K562 (cell line): Measurements from ENCODE around the gene GRIK1. TPM values are rescaled to one million over a fixed set of nuclear protein-coding genes. Genes with fewer than 3 reads are reported as not detected.

Experiments used
- ATAC-seq: fragments of 200-7000 bp; cut with Tn5 transposase; 3 replicates; pipeline ENCODE4 v1.9.1; 2020; ENCODE audit warnings: moderate library complexity
- BruUV-seq: library from RNA; stranded (reverse); fragments of 400-500 nt; replicated peaks from 2 replicates; lab custom pipeline; 2021; lab: Mats Ljungman, UMichigan
- CTCF ChIA-PET: fragments of 300-600 bp; formaldehyde crosslinking; extraction: SDS; loops from one replicate; lab custom pipeline; 2021; ENCODE audit warnings: low intra/inter-chr PET ratio; lab: Yijun Ruan, JAX
- POLR2A ChIA-PET: fragments of 300-600, 350-650 bp; sonication (Branson Sonifier 250); formaldehyde crosslinking; extraction: SDS; loops from one replicate; lab custom pipeline; 2021; ENCODE audit warnings: antibody characterized with exemption, inconsistent platforms; lab: Yijun Ruan, JAX
- DNase-seq, 4 experiments: peaks; one replicate each; pipeline versions ENCODE4 v3.0.0 to v3.0.0-alpha.2; 2011 to 2018; ENCODE audit warnings: low spot score in 3 of 4, mixed read lengths in 3 of 4; ENCODE audit errors: extremely low read depth in 1 of 4
- FAIRE-seq: peaks from 2 replicates; lab custom pipeline; 2011; peaks lifted over from hg19 to GRCh38; lab: Jason Lieb, UNC
- H2AFZ ChIP-seq: 2 replicates; pipeline ENCODE4 v1.6.0; 2011; ENCODE audit warnings: low read depth, low read length, control low read depth, inconsistent platforms
- H3K27ac ChIP-seq: fragments of 200-600 bp; 3 replicates; pipeline ENCODE4 v1.8.0; 2011; ENCODE audit warnings: low read depth, mild to moderate bottlenecking, control low read depth, inconsistent platforms, low read length, moderate library complexity, mixed read lengths; ENCODE audit errors: extremely low read depth
- H3K27me3 ChIP-seq, 2 experiments: fragments of 300-600 bp in 1 of 2; 2 replicates in 1 of 2; 3 replicates in 1 of 2; pipeline versions ENCODE4 v1.6.0 to v1.8.0; 2011; ENCODE audit warnings: inconsistent platforms in 2 of 2, low read length in 2 of 2, mild to moderate bottlenecking in 1 of 2, mixed read lengths in 1 of 2, moderate library complexity in 1 of 2; ENCODE audit not compliant: control insufficient read depth in 2 of 2, insufficient read depth in 2 of 2
- H3K36me3 ChIP-seq: fragments of 300-600 bp; 3 replicates; pipeline ENCODE4 v1.8.0; 2011; ENCODE audit warnings: mild to moderate bottlenecking, low read length, inconsistent platforms; ENCODE audit not compliant: control insufficient read depth, insufficient read depth
- H3K4me1 ChIP-seq, 2 experiments: fragments of 200-600 bp in 1 of 2; replicated peaks in 1 of 2; 2 replicates in 1 of 2; 3 replicates in 1 of 2; pipeline versions ENCODE4 v1.5.1 to v1.8.0; 2011; ENCODE audit warnings: inconsistent platforms in 2 of 2, low read length in 2 of 2, mild to moderate bottlenecking in 1 of 2, mixed read lengths in 1 of 2, moderate library complexity in 1 of 2; ENCODE audit not compliant: control insufficient read depth in 2 of 2, insufficient read depth in 2 of 2
- H3K4me2 ChIP-seq: 2 replicates; pipeline ENCODE4 v1.6.1; 2011; ENCODE audit warnings: low read length, control low read depth, inconsistent platforms, mixed read lengths; ENCODE audit not compliant: insufficient read depth
- H3K4me3 ChIP-seq: fragments of 200-600 bp; sonication (generic), shearing (Covaris generic); 2 replicates; pipeline ENCODE4 v1.5.1; 2016; ENCODE audit warnings: control low read depth, inconsistent platforms
- H3K79me2 ChIP-seq: fragments of 200-600 bp; 3 replicates; pipeline ENCODE4 v1.8.0; 2011; ENCODE audit warnings: low read length, inconsistent platforms; ENCODE audit not compliant: control insufficient read depth, insufficient read depth
- H3K9ac ChIP-seq, 2 experiments: 2 replicates each; pipeline versions ENCODE4 v1.6.0 to v1.6.1; 2011; ENCODE audit warnings: low read depth in 2 of 2, low read length in 2 of 2, control low read depth in 1 of 2, inconsistent platforms in 1 of 2, mild to moderate bottlenecking in 1 of 2, mixed read lengths in 1 of 2; ENCODE audit not compliant: insufficient read depth in 1 of 2
- H3K9me1 ChIP-seq: one replicate; pipeline ENCODE4 v1.6.0; 2011; ENCODE audit warnings: inconsistent platforms, mild to moderate bottlenecking, low read length, moderate library complexity; ENCODE audit not compliant: control insufficient read depth, insufficient read depth
- H3K9me3 ChIP-seq: replicated peaks from 2 replicates; pipeline ENCODE4 v1.5.1; 2011; ENCODE audit warnings: low read depth, low read length, inconsistent platforms; ENCODE audit not compliant: control insufficient read depth, insufficient read depth
- H4K20me1 ChIP-seq: replicated peaks from 2 replicates; pipeline ENCODE4 v1.6.1; 2011; ENCODE audit warnings: low read length, inconsistent platforms, mixed read lengths; ENCODE audit not compliant: control insufficient read depth, insufficient read depth
- C11orf30 ChIP-seq: fragments of 450-650 bp; IDR thresholded peaks from 2 replicates; pipeline ENCODE4 v1.6.1; 2016; ENCODE audit warnings: low read depth, mild to moderate bottlenecking
- CBFB ChIP-seq: sonication (generic); formaldehyde crosslinking; IDR thresholded peaks from 2 replicates; pipeline ENCODE4 v1.4.0; 2020; ENCODE audit warnings: mild to moderate bottlenecking, missing genetic modification reagents
- CBX1 ChIP-seq: sonication (generic); IDR thresholded peaks from 2 replicates; pipeline ENCODE4 v1.6.1; 2016; ENCODE audit warnings: antibody characterized with exemption, low read depth, mild to moderate bottlenecking
- CXXC5 ChIP-seq: fragments of 250-450 bp; sonication (Bioruptor Pico); IDR thresholded peaks from 2 replicates; pipeline ENCODE4 v1.8.0; 2022; ENCODE audit warnings: inconsistent platforms, mild to moderate bottlenecking, moderate library complexity
- ELF1 ChIP-seq: fragments of 200-800 bp; sonication (Bioruptor generic); IDR thresholded peaks from 2 replicates; pipeline ENCODE4 v1.6.1; 2016; ENCODE audit warnings: missing genetic modification characterization, missing compliant biosample characterization
- FOXA3 ChIP-seq, 2 experiments: fragments of 450-650 bp in 1 of 2; sonication (generic) in 1 of 2; formaldehyde crosslinking; IDR thresholded peaks in 1 of 2; conservative IDR thresholded peaks in 1 of 2; 2 replicates each; pipeline versions ENCODE4 v1.4.0 to v1.8.0; 2020 to 2022; ENCODE audit warnings: mild to moderate bottlenecking in 2 of 2, missing genetic modification reagents in 1 of 2
- JUND ChIP-seq, 2 experiments: IDR thresholded peaks; 2 replicates in 1 of 2; 3 replicates in 1 of 2; pipeline ENCODE4 v1.6.1; 2011; ENCODE audit warnings: borderline replicate concordance in 2 of 2, low read depth in 2 of 2, low read length in 2 of 2, improper control_type of control experiment in 1 of 2, missing biosample characterization in 1 of 2, missing genetic modification characterization in 1 of 2, missing genetic modification reagents in 1 of 2
- KHSRP ChIP-seq: fragments of 450-650 bp; IDR thresholded peaks from 2 replicates; pipeline ENCODE4 v1.6.1; 2017
- L3MBTL2 ChIP-seq: fragments of 450-650 bp; IDR thresholded peaks from 2 replicates; pipeline ENCODE4 v1.6.1; 2016; ENCODE audit warnings: mild to moderate bottlenecking, moderate library complexity
- NELFE ChIP-seq: IDR thresholded peaks from 2 replicates; pipeline ENCODE4 v1.6.1; 2011; ENCODE audit warnings: mild to moderate bottlenecking; ENCODE audit not compliant: insufficient read depth, insufficient read length
- NFRKB ChIP-seq: fragments of 450-650 bp; IDR thresholded peaks from 2 replicates; pipeline ENCODE4 v1.6.1; 2016; ENCODE audit warnings: low read depth
- PHF20 ChIP-seq: fragments of 450-650 bp; IDR thresholded peaks from 2 replicates; pipeline ENCODE4 v1.6.1; 2018; ENCODE audit not compliant: partially characterized antibody
- PTTG1 ChIP-seq: fragments of 450-650 bp; IDR thresholded peaks from 2 replicates; pipeline ENCODE4 v1.6.1; 2016; ENCODE audit warnings: low read depth, mild to moderate bottlenecking, missing genetic modification characterization, missing compliant biosample characterization
- RFX1 ChIP-seq: fragments of 450-650 bp; IDR thresholded peaks from 2 replicates; pipeline ENCODE4 v1.6.1; 2016; ENCODE audit warnings: mild to moderate bottlenecking, moderate library complexity
- TCF3 ChIP-seq: sonication (generic); formaldehyde crosslinking; IDR thresholded peaks from 2 replicates; pipeline ENCODE4 v1.4.0; 2020; ENCODE audit warnings: mild to moderate bottlenecking, missing genetic modification reagents
- TEAD4 ChIP-seq, 2 experiments: sonication (generic) in 1 of 2; formaldehyde crosslinking in 1 of 2; IDR thresholded peaks; 2 replicates each; pipeline versions ENCODE4 v1.6.1 to v1.8.0; 2012 to 2022; ENCODE audit warnings: borderline replicate concordance in 1 of 2, inconsistent platforms in 1 of 2, low read length in 1 of 2, mild to moderate bottlenecking in 1 of 2, missing genetic modification reagents in 1 of 2
- ZKSCAN3 ChIP-seq: fragments of 250-450 bp; sonication (Bioruptor Pico); IDR thresholded peaks from 2 replicates; pipeline ENCODE4 v1.4.0; 2020
- ZNF830 ChIP-seq: fragments of 250-450 bp; sonication (Bioruptor Pico); IDR thresholded peaks from 2 replicates; pipeline ENCODE4 v1.5.0; 2021; ENCODE audit warnings: mild to moderate bottlenecking
- ZSCAN32 ChIP-seq: fragments of 450-650 bp; formaldehyde crosslinking; IDR thresholded peaks from 2 replicates; pipeline ENCODE4 v1.4.0; 2020; ENCODE audit warnings: mild to moderate bottlenecking, moderate library complexity
- WGBS: fragments of 100-300 bp; shearing (Covaris generic); methylation state at CpG from one replicate; pipeline ENCODE4 v1.1.6; 2016; ENCODE audit warnings: low coverage, mixed read lengths; ENCODE audit not compliant: insufficient coverage; ENCODE audit errors: missing lambda C conversion rate; 5-methylcytosine and 5-hydroxymethylcytosine counted together
- in situ Hi-C: fragments of 300-500 bp; cut with MboI; formaldehyde crosslinking; loops from 4 replicates; pipeline ENCODE4 v1.15.0; 2018; ENCODE audit warnings: inconsistent platforms, mixed read lengths
- intact Hi-C: fragments of 100-400 bp; cut with micrococcal nuclease; formaldehyde crosslinking; loops from 2 replicates; pipeline ENCODE4 v1.14.2; 2022
- polyA plus RNA-seq, 8 experiments: library from polyadenylated mRNA; depleted of rRNA in 4 of 8; stranded (reverse) in 5 of 8; unstranded in 3 of 8; fragments of >200 nt; fragmentation: Nextera tagmentation in 2 of 8; fragmentation: Illumina TruSeq in 1 of 8; extraction: Ambion mirVana in 2 of 8; extraction: Trizol in 1 of 8; gene quantifications; 2 replicates each; pipeline versions ENCODE4 v1.2.1 to v1.2.3, GENCODE V29; 2011 to 2014; ENCODE audit warnings: inconsistent platforms in 1 of 8, missing spikeins in 1 of 8
- total RNA-seq, 7 experiments: library from RNA; depleted of rRNA in 6 of 7; stranded (reverse); fragments of >200 nt in 6 of 7; fragmentation: Illumina TruSeq in 2 of 7; extraction: Trizol in 2 of 7; gene quantifications; 2 replicates each; pipeline versions ENCODE4 v1.2.1 to v1.2.3, GENCODE V29; 2011 to 2021; ENCODE audit warnings: low replicate concordance in 1 of 7
- TF ChIP-seq, protein P1 (sequence below): sonication (generic); formaldehyde crosslinking; IDR thresholded peaks from 2 replicates; pipeline ENCODE4 v1.8.0; 2022; ENCODE audit warnings: mild to moderate bottlenecking, missing genetic modification reagents
- TF ChIP-seq, protein P2 (sequence below): sonication (generic); formaldehyde crosslinking; IDR thresholded peaks from 2 replicates; pipeline ENCODE4 v1.8.1; 2022; ENCODE audit warnings: missing genetic modification reagents

The GRIK1 gene
- total and polyA plus RNA-seq, 9 of the 15 experiments (the other 6 are each of a cell fraction or from before 2014, with no cell fraction given), result 0.17 to 2.8 (median 0.53) TPM

DNA sequence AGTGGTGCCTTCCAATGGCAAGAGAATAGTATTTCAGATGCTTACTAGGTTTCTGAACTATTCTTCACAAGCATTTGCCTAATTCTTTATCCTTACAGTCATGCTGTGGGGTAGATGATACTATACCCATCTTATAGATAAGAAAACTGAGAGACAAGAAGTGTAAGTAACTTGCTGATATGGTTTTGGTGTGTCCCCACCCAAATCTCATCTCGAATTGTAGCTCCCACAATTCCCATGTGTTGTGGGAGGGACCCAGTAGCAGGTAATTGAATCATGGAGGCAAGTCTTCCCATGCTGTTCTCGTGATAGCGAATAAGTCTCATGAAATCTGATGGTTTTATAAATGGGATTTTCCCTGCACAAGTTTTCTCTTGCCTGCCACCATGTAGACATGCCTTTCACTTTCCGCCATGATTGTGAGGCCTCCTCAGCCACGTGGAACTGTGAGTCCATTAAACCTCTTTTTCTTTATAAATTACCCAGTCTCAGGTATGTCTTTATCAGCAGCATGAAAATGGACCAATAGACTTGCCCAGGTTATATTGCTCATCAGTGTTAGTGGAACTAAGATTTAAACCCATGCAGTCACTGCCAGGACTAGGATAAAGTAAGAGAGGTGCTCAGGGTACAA is 298.7 kb downstream of the GRIK1 start:
- BruUV-seq, result no TSS peak
- intact Hi-C loops, result loop anchor here (5.0 kb wide), 1 partner anchor 164 kb away; no protein-coding TSS in a partner anchor
- ATAC-seq (no peak), DNase-seq (peak in 1 of 4 experiments; percentile 50), FAIRE-seq (no peak)
- Histone ChIP-seq H3K4me2 (peak overlapping the region; percentile 71; the same call in 1 of the 2 replicates), H3K4me1 (peaks cover 19 to 81% of the 10 kb centered on the region in 2 experiments), H3K9me3 (peaks cover 15% of the 10 kb centered on the region), H2AFZ (peak overlapping the region; percentile 46), H3K36me3 (peaks cover 13% of the 10 kb centered on the region), H3K79me2 (no peaks in the 10 kb centered on the region), H3K27me3 (no peaks in the 10 kb centered on the region), H3K9me1 (no peaks in the 10 kb centered on the region), H3K9ac (peak overlapping the region in 1 of 2 experiments; percentile 75; a peak in 2 of 4 replicates), H4K20me1 (no peaks in the 10 kb centered on the region), H3K27ac (peak overlapping the region; percentile 98), H3K4me3 (no peak overlapping the region)
- WGBS, result 52% methylated on average over 5 of the region's 5 CpGs
- POLR2A ChIA-PET, result interaction anchor here (0.9 to 1.0 kb wide), 2 partner anchors 10 to 13 kb away, joined by 3 read pairs; no protein-coding TSS in a partner anchor
- CTCF ChIA-PET, result no interaction called here
- in situ Hi-C loops, result no loop called here
- TF ChIP-seq PHF20, result no peak
- TF ChIP-seq TEAD4 (IDR thresholded peaks at IDR 0.05; ENCODE audit: low read length), result no peak
- no peak for TF ChIP-seq TEAD4 (CRISPR knock-in tag; IDR thresholded peaks at IDR 0.05; ENCODE audit: borderline replicate concordance)
- TF ChIP-seq L3MBTL2, result no peak
- TF ChIP-seq NELFE, result no peak
- TF ChIP-seq TCF3, result no peak
- TF ChIP-seq ZKSCAN3 (CRISPR knock-in tag), result no peak
- no peak for TF ChIP-seq ZSCAN32 (CRISPR knock-in tag)
- TF ChIP-seq ELF1 (tag), result 0 out of 2 replicates have a peak, but pooled peaks have one; percentile 28
- no peak for TF ChIP-seq KHSRP
- 0 out of 2 replicates have a peak, but pooled peaks have one; percentile 18 for TF ChIP-seq NFRKB
- peak; percentile 18 for TF ChIP-seq CXXC5 (CRISPR knock-in tag)
- no peak for TF ChIP-seq FOXA3 (CRISPR knock-in tag; conservative IDR thresholded peaks at IDR 0.05 in 1 of 2, IDR thresholded peaks at IDR 0.05 in 1 of 2)
- TF ChIP-seq, protein P1, sequence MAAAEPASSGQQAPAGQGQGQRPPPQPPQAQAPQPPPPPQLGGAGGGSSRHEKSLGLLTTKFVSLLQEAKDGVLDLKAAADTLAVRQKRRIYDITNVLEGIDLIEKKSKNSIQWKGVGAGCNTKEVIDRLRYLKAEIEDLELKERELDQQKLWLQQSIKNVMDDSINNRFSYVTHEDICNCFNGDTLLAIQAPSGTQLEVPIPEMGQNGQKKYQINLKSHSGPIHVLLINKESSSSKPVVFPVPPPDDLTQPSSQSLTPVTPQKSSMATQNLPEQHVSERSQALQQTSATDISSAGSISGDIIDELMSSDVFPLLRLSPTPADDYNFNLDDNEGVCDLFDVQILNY (CRISPR knock-in tag), result no peak
- TF ChIP-seq C11orf30, result no peak
- no peak; the same call in 1 of the 2 replicates for TF ChIP-seq RFX1
- peak; percentile 7; the same call in 1 of the 2 replicates for TF ChIP-seq PTTG1 (tag)
- TF ChIP-seq, protein P2, sequence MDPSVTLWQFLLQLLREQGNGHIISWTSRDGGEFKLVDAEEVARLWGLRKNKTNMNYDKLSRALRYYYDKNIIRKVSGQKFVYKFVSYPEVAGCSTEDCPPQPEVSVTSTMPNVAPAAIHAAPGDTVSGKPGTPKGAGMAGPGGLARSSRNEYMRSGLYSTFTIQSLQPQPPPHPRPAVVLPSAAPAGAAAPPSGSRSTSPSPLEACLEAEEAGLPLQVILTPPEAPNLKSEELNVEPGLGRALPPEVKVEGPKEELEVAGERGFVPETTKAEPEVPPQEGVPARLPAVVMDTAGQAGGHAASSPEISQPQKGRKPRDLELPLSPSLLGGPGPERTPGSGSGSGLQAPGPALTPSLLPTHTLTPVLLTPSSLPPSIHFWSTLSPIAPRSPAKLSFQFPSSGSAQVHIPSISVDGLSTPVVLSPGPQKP (CRISPR knock-in tag), result no peak
- TF ChIP-seq ZNF830 (CRISPR knock-in tag), result no peak
- TF ChIP-seq CBX1, result peak; percentile 20; the same call in 1 of the 2 replicates
- no peak for TF ChIP-seq CBFB (CRISPR knock-in tag)
- TF ChIP-seq JUND (IDR thresholded peaks at IDR 0.05; ENCODE audit: borderline replicate concordance, low read depth, low read length), result no peak
- no peak for TF ChIP-seq JUND (tag; IDR thresholded peaks at IDR 0.05; ENCODE audit: borderline replicate concordance, low read depth, low read length)
